Measurements from ENCODE around the gene TCHP. TPM values are rescaled to one million over a fixed set of nuclear protein-coding genes. Genes with fewer than 3 reads are reported as not detected.
"Not testable (repeated sequence)": the region's sequence is repeated elsewhere in the genome, so short reads cannot be mapped to it uniquely, and the experiment has no call there.

TCHP gene
- total RNA-seq, 1 donor from 2014 or later = 27.6 TPM

- DNase-seq (ENCODE audit: low read depth, low spot score) = no peak
- H3K36me3 Mint-ChIP-seq (ENCODE audit: low read depth) = no peaks in the 10 kb centered on the region
- TF ChIP-seq, protein P1, sequence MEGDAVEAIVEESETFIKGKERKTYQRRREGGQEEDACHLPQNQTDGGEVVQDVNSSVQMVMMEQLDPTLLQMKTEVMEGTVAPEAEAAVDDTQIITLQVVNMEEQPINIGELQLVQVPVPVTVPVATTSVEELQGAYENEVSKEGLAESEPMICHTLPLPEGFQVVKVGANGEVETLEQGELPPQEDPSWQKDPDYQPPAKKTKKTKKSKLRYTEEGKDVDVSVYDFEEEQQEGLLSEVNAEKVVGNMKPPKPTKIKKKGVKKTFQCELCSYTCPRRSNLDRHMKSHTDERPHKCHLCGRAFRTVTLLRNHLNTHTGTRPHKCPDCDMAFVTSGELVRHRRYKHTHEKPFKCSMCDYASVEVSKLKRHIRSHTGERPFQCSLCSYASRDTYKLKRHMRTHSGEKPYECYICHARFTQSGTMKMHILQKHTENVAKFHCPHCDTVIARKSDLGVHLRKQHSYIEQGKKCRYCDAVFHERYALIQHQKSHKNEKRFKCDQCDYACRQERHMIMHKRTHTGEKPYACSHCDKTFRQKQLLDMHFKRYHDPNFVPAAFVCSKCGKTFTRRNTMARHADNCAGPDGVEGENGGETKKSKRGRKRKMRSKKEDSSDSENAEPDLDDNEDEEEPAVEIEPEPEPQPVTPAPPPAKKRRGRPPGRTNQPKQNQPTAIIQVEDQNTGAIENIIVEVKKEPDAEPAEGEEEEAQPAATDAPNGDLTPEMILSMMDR (conservative IDR thresholded peaks at IDR 0.05) = no peak
- peaks cover 43% of the 10 kb centered on the region for H3K4me1 Mint-ChIP-seq
- H3K9me3 Mint-ChIP-seq = no peaks in the 10 kb centered on the region
- peak overlapping the region; percentile 62 for H3K27ac Mint-ChIP-seq (ENCODE audit: unreplicated experiment)
- no peak overlapping the region for H3K4me3 Mint-ChIP-seq
- no peaks in the 10 kb centered on the region for H3K27me3 Mint-ChIP-seq (ENCODE audit: low read depth)
Measured at GRCh38 chr12:109861689-109862314, 38.3 kb upstream of the TCHP start.

GRCh38 chr12:109862491-109862890 lies 37.6 kb upstream of the TCHP start:
- H3K27me3 Mint-ChIP-seq (ENCODE audit: low read depth); H3K27ac Mint-ChIP-seq (ENCODE audit: unreplicated experiment); H3K9me3 Mint-ChIP-seq; H3K36me3 Mint-ChIP-seq (ENCODE audit: low read depth); H3K4me3 Mint-ChIP-seq; DNase-seq (ENCODE audit: low read depth, low spot score): not testable (repeated sequence)
- peaks cover 43% of the 10 kb centered on the region for H3K4me1 Mint-ChIP-seq

GRCh38 chr12:109863847-109864712 lies 36.0 kb upstream of the TCHP start:
- Mint-ChIP-seq H3K9me3 (no peaks in the 10 kb centered on the region), H3K4me3 (peak overlapping the region; percentile 66), H3K27me3 (ENCODE audit: low read depth) (no peaks in the 10 kb centered on the region), H3K27ac (ENCODE audit: unreplicated experiment) (peak overlapping the region; percentile 1), H3K4me1 (peaks cover 48% of the 10 kb centered on the region), H3K36me3 (ENCODE audit: low read depth) (no peaks in the 10 kb centered on the region)
- DNase-seq (ENCODE audit: low read depth, low spot score) = no peak
- TF ChIP-seq, protein P1 (conservative IDR thresholded peaks at IDR 0.05) = no peak

DNA sequence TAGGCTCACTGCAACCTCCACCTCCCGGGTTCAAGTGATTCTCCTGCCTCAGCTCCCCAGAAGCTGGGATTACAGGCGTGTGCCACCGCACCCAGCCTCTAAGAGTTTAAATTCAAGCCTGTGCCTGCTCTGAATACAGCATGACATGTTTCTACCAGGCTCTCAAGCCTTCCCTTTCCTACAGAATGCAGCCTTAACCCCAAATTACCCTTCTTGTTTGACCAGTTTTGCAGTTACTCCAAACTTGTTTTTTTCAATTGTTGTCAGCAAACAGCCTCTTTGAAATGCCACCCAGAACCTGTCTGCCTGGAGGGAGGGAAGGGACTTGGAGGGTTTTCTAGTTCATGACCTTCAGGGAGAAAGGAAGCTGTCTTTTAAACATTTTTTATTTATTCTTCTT lies 35.2 kb upstream of the TCHP start:
- no peak for DNase-seq (ENCODE audit: low read depth, low spot score)
- TF ChIP-seq, protein P1 (conservative IDR thresholded peaks at IDR 0.05) = no peak
- peak overlapping the region; percentile 95 for H3K27ac Mint-ChIP-seq (ENCODE audit: unreplicated experiment)
- H3K27me3 Mint-ChIP-seq (ENCODE audit: low read depth) = no peaks in the 10 kb centered on the region
- H3K4me3 Mint-ChIP-seq = no peak overlapping the region
- peaks cover 48% of the 10 kb centered on the region for H3K4me1 Mint-ChIP-seq
- H3K36me3 Mint-ChIP-seq (ENCODE audit: low read depth) = no peaks in the 10 kb centered on the region
- H3K9me3 Mint-ChIP-seq = no peaks in the 10 kb centered on the region

- Mint-ChIP-seq H3K9me3 (no peaks in the 10 kb centered on the region), H3K4me3 (no peak overlapping the region), H3K27me3 (ENCODE audit: low read depth) (no peaks in the 10 kb centered on the region), H3K4me1 (peaks cover 54% of the 10 kb centered on the region), H3K27ac (ENCODE audit: unreplicated experiment) (no peak overlapping the region), H3K36me3 (ENCODE audit: low read depth) (no peaks in the 10 kb centered on the region)
- TF ChIP-seq, protein P1 (conservative IDR thresholded peaks at IDR 0.05) = no peak
- DNase-seq (ENCODE audit: low read depth, low spot score) = no peak
Measured at GRCh38 chr12:109868182-109869051, 31.7 kb upstream of the TCHP start.
